ENCODE results near the gene CALU. TPM values are rescaled to one million over a fixed set of nuclear protein-coding genes. Genes with fewer than 3 reads are reported as not detected.

Gene CALU
- total and polyA plus RNA-seq, 4 experiments from 2014 or later, result 18.4 to 24.2 (median 22.0) TPM

GRCh38 chr7:128738570-128739047, 550 bp upstream of the CALU start:
- intact Hi-C loops (cut with micrococcal nuclease), result loop anchor here (1.0 to 10.0 kb wide), 5 partner anchors 52 to 484 kb away; partner anchors contain the start of genes ATP6V1F, CCDC136, HILPDA and TNPO3
- Mint-ChIP-seq H3K27ac (peak overlapping the region; percentile 97 to 100 (median 98)), H3K27me3 (peaks cover 0 to 3% of the 10 kb centered on the region in 2 donors), H3K36me3 (peaks cover 0 to 12% of the 10 kb centered on the region in 2 donors), H3K4me3 (peak overlapping the region; percentile 98 to 100 (median 99)), H3K9me3 (no peaks in the 10 kb centered on the region), H3K4me1 (peaks cover 24 to 47% (median 35%) of the 10 kb centered on the region in 4 donors)
- Histone ChIP-seq H3K4me1 (ENCODE audit: insufficient read depth, low read length) (peaks cover 36% of the 10 kb centered on the region), H3K27me3 (ENCODE audit: insufficient read depth, low read length) (no peaks in the 10 kb centered on the region), H3K36me3 (ENCODE audit: insufficient read depth, low read length) (no peaks in the 10 kb centered on the region), H3K4me3 (ENCODE audit: low read length in 2 of 2) (peak overlapping the region; percentile 72 to 82), H3K27ac (ENCODE audit: low read depth, low read length) (peak overlapping the region; percentile 91), H3K9me3 (ENCODE audit: control insufficient read depth in 1 of 2, low read length in 2 of 2) (no peaks in the 10 kb centered on the region)
- ChIA-PET CTCF (ENCODE audit: partially characterized antibody) (interaction anchor here (1.0 to 3.1 kb wide), 7 partner anchors 12 to 264 kb away, joined by 3 to 14 read pairs (median 4); partner anchors contain the start of gene ATP6V1F), POLR2A (ENCODE audit: partially characterized antibody) (interaction anchor here (0.7 to 2.7 kb wide), 7 partner anchors 10 to 317 kb away, joined by 3 to 12 read pairs (median 5); partner anchors contain the start of genes ATP6V1F and TNPO3)
- peak in 1 of 5 donors; percentile 33 for DNase-seq

GRCh38 chr7:128739990-128740682, 977 bp downstream of the CALU start:
- H3K36me3 Mint-ChIP-seq, result peaks cover 0 to 12% of the 10 kb centered on the region in 2 donors
- peaks cover 30 to 56% (median 43%) of the 10 kb centered on the region in 4 donors for H3K4me1 Mint-ChIP-seq
- POLR2A ChIA-PET (ENCODE audit: partially characterized antibody), result interaction anchor here (0.5 to 2.7 kb wide), 5 partner anchors 11 to 123 kb away, joined by 3 to 12 read pairs (median 4); partner anchors contain the start of gene ATP6V1F
- H3K27ac ChIP-seq (ENCODE audit: low read depth, low read length), result peak overlapping the region; percentile 91
- peak overlapping the region; percentile 97 to 100 (median 98) for H3K27ac Mint-ChIP-seq
- peak overlapping the region; percentile 80 to 82 for H3K4me3 ChIP-seq (ENCODE audit: low read length in 2 of 2)
- no peaks in the 10 kb centered on the region for H3K27me3 ChIP-seq (ENCODE audit: insufficient read depth, low read length)
- no peaks in the 10 kb centered on the region for H3K36me3 ChIP-seq (ENCODE audit: insufficient read depth, low read length)
- intact Hi-C loops (cut with micrococcal nuclease), result loop anchor here (1.0 to 10.0 kb wide), 5 partner anchors 51 to 482 kb away; partner anchors contain the start of genes ATP6V1F, CCDC136, HILPDA and TNPO3
- peaks cover 0 to 1% of the 10 kb centered on the region in 2 donors for H3K27me3 Mint-ChIP-seq
- CTCF ChIA-PET (ENCODE audit: partially characterized antibody), result interaction anchor here (1.1 to 3.1 kb wide), 5 partner anchors 8 to 143 kb away, joined by 3 to 14 read pairs (median 3); no protein-coding TSS in a partner anchor
- H3K9me3 ChIP-seq (ENCODE audit: control insufficient read depth in 1 of 2, low read length in 2 of 2), result no peaks in the 10 kb centered on the region
- no peaks in the 10 kb centered on the region for H3K9me3 Mint-ChIP-seq
- H3K4me1 ChIP-seq (ENCODE audit: insufficient read depth, low read length), result peaks cover 38% of the 10 kb centered on the region
- DNase-seq, result no peak
- peak overlapping the region; percentile 98 to 100 (median 99) for H3K4me3 Mint-ChIP-seq

GRCh38 chr7:128740996-128741395, 1.8 kb downstream of the CALU start:
- H3K9me3 ChIP-seq (ENCODE audit: control insufficient read depth in 1 of 2, low read length in 2 of 2), result no peaks in the 10 kb centered on the region
- no peak overlapping the region for H3K4me3 ChIP-seq (ENCODE audit: low read length in 2 of 2)
- H3K27ac Mint-ChIP-seq, result peak overlapping the region; percentile 5 to 70 (median 27)
- peaks cover 32 to 62% (median 48%) of the 10 kb centered on the region in 4 donors for H3K4me1 Mint-ChIP-seq
- H3K4me1 ChIP-seq (ENCODE audit: insufficient read depth, low read length), result peaks cover 41% of the 10 kb centered on the region
- ChIA-PET POLR2A (ENCODE audit: partially characterized antibody) (interaction anchor here (2.6 kb wide), 1 partner anchor 50 kb away, joined by 11 read pairs; no protein-coding TSS in a partner anchor), CTCF (ENCODE audit: partially characterized antibody) (interaction anchor here (1.3 to 1.5 kb wide), 4 partner anchors 12 to 122 kb away, joined by 3 to 4 read pairs (median 3); partner anchors contain the start of gene ATP6V1F)
- H3K9me3 Mint-ChIP-seq, result no peaks in the 10 kb centered on the region
- peaks cover 0 to 12% of the 10 kb centered on the region in 2 donors for H3K36me3 Mint-ChIP-seq
- no peak for DNase-seq
- peak overlapping the region in 1 of 8 donors; percentile 54 for H3K4me3 Mint-ChIP-seq
- no peaks in the 10 kb centered on the region for H3K36me3 ChIP-seq (ENCODE audit: insufficient read depth, low read length)
- intact Hi-C loops (cut with micrococcal nuclease), result no loop called here
- H3K27me3 ChIP-seq (ENCODE audit: insufficient read depth, low read length), result no peaks in the 10 kb centered on the region
- H3K27ac ChIP-seq (ENCODE audit: low read depth, low read length), result no peak overlapping the region
- H3K27me3 Mint-ChIP-seq, result no peaks in the 10 kb centered on the region

- CTCF ChIA-PET (ENCODE audit: partially characterized antibody), result interaction anchor here (0.9 to 1.5 kb wide), 3 partner anchors 9 to 121 kb away, joined by 3 read pairs; partner anchors contain the start of gene ATP6V1F
These were observed 2.3 kb downstream of the CALU start for GRCh38 chr7:128741491-128741890.

GRCh38 chr7:128742206-128742605, 3.0 kb downstream of the CALU start:
- H3K27me3 Mint-ChIP-seq, result no peaks in the 10 kb centered on the region

More at GRCh38 chr7:128741491-128741890, 2.3 kb downstream of the CALU start:
- Histone ChIP-seq H3K9me3 (ENCODE audit: control insufficient read depth in 1 of 2, low read length in 2 of 2) (no peaks in the 10 kb centered on the region), H3K27me3 (ENCODE audit: insufficient read depth, low read length) (no peaks in the 10 kb centered on the region), H3K36me3 (ENCODE audit: insufficient read depth, low read length) (no peaks in the 10 kb centered on the region), H3K27ac (ENCODE audit: low read depth, low read length) (peak overlapping the region; percentile 4), H3K4me1 (ENCODE audit: insufficient read depth, low read length) (peaks cover 41% of the 10 kb centered on the region), H3K4me3 (ENCODE audit: low read length in 2 of 2) (no peak overlapping the region)
- DNase-seq, result no peak
- Mint-ChIP-seq H3K27ac (peak overlapping the region in 6 of 7 donors; percentile 5 to 70 (median 38)), H3K4me1 (peaks cover 32 to 63% (median 48%) of the 10 kb centered on the region in 4 donors), H3K36me3 (peaks cover 0 to 12% of the 10 kb centered on the region in 2 donors), H3K4me3 (no peak overlapping the region), H3K9me3 (no peaks in the 10 kb centered on the region), H3K27me3 (no peaks in the 10 kb centered on the region)
- POLR2A ChIA-PET (ENCODE audit: partially characterized antibody), result interaction anchor here (0.6 to 2.6 kb wide), 2 partner anchors 50 to 1106 kb away, joined by 3 to 11 read pairs; no protein-coding TSS in a partner anchor
- intact Hi-C loops (cut with micrococcal nuclease), result no loop called here

GRCh38 chr7:128743112-128743772, 4.1 kb downstream of the CALU start:
- DNase-seq, result no peak
- Histone ChIP-seq H3K4me3 (ENCODE audit: low read length in 2 of 2) (no peak overlapping the region), H3K36me3 (ENCODE audit: insufficient read depth, low read length) (peaks cover 6% of the 10 kb centered on the region), H3K9me3 (ENCODE audit: control insufficient read depth in 1 of 2, low read length in 2 of 2) (no peaks in the 10 kb centered on the region), H3K27me3 (ENCODE audit: insufficient read depth, low read length) (no peaks in the 10 kb centered on the region), H3K27ac (ENCODE audit: low read depth, low read length) (no peak overlapping the region), H3K4me1 (ENCODE audit: insufficient read depth, low read length) (peaks cover 36% of the 10 kb centered on the region)
- Mint-ChIP-seq H3K4me1 (peaks cover 35 to 68% (median 51%) of the 10 kb centered on the region in 4 donors), H3K9me3 (no peaks in the 10 kb centered on the region), H3K27ac (peak overlapping the region in 1 of 7 donors; percentile 60), H3K36me3 (peaks cover 7 to 21% of the 10 kb centered on the region in 2 donors), H3K4me3 (no peak overlapping the region), H3K27me3 (no peaks in the 10 kb centered on the region)
- intact Hi-C loops (cut with micrococcal nuclease), result no loop called here
- CTCF ChIA-PET (ENCODE audit: partially characterized antibody), result no interaction called here
- POLR2A ChIA-PET (ENCODE audit: partially characterized antibody), result no interaction called here

More at GRCh38 chr7:128742206-128742605, 3.0 kb downstream of the CALU start:
- no peak for DNase-seq
- Histone ChIP-seq H3K4me3 (ENCODE audit: low read length in 2 of 2) (no peak overlapping the region), H3K27me3 (ENCODE audit: insufficient read depth, low read length) (no peaks in the 10 kb centered on the region), H3K27ac (ENCODE audit: low read depth, low read length) (no peak overlapping the region), H3K4me1 (ENCODE audit: insufficient read depth, low read length) (peaks cover 41% of the 10 kb centered on the region), H3K36me3 (ENCODE audit: insufficient read depth, low read length) (no peaks in the 10 kb centered on the region), H3K9me3 (ENCODE audit: control insufficient read depth in 1 of 2, low read length in 2 of 2) (no peaks in the 10 kb centered on the region)
- CTCF ChIA-PET (ENCODE audit: partially characterized antibody), result interaction anchor here (0.9 to 1.5 kb wide), 2 partner anchors 10 to 120 kb away, joined by 3 read pairs; partner anchors contain the start of gene ATP6V1F
- no peaks in the 10 kb centered on the region for H3K9me3 Mint-ChIP-seq
- POLR2A ChIA-PET (ENCODE audit: partially characterized antibody), result no interaction called here
- H3K4me1 Mint-ChIP-seq, result peaks cover 32 to 67% (median 51%) of the 10 kb centered on the region in 4 donors
- H3K4me3 Mint-ChIP-seq, result no peak overlapping the region
- peak overlapping the region in 4 of 7 donors; percentile 14 to 61 (median 38) for H3K27ac Mint-ChIP-seq
- H3K36me3 Mint-ChIP-seq, result peaks cover 0 to 12% of the 10 kb centered on the region in 2 donors
- intact Hi-C loops (cut with micrococcal nuclease), result no loop called here

Measured in CD4-positive, alpha-beta memory T cell (primary cell).